Activated CD4-positive, CD25-positive, alpha-beta regulatory T cell treated with anti-CD3 and anti-CD28 coated beads, Interleukin-2, amount 50 U/mL, for 16 hours (primary cell): ENCODE data around the gene FABP1.

Experiments
- DNase-seq: peaks from one replicate; pipeline ENCODE4 v3.0.0-alpha.2; 2020; ENCODE audit warnings: low read depth, low spot score

The FABP1 gene

GRCh38 chr2:88127888-88128653 is at the start of gene FABP1:
Gene FABP1 (minus strand): TSS chr2:88128062. CDS start chr2:88128017, 45 bp downstream.
- DNase-seq: no peak

DNA sequence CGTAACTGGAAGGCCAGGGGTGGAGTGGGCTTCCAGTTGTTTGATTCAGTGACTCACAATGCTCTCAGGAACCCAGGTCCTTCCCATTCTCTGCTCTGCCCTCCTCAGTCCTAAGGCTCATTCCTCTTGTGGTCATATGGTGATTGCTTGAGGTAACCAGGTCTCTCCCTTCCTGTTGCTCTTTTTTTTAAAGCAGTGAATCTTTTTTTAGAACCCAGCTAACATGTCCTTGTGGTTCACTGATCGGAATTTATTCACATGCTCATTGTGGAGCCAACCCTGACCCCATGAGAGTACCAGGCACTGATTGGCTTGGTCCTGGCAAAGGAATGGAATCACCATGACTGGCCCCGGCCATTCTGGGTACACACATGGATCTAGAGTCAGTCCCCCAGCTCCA is 49.7 kb upstream of the FABP1 start:
- no peak for DNase-seq

DNA sequence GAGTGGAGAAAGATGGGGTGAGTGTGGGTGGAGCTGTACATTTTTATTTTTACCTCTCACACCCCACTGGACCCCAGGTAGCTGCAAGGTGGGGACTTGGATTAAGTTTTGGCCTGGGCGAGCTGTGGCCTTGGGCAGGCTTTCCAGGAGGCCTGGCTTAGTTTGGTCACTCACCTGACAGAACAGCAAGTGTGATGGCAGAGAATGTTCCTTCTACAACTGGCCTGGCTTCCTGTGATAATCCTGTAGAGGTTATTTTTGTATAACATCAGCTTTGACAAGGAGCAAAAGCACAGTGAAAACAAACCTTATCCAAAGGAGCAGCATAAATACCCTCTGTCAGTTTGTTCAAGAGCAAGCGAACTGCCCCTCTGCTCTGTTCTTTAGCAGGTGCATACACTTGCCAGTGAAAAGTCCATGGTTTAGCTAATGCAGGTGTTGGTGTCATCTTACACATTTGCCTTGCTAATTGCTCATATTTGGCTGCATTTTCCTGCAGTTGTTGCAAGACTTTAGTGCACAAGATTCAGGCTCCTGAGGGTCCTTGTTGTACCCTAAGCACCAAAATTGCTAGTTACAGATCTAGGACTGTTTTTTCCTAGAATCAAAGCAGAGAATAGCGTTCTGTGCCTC is 48.6 kb upstream of the FABP1 start:
- DNase-seq: no peak

DNA sequence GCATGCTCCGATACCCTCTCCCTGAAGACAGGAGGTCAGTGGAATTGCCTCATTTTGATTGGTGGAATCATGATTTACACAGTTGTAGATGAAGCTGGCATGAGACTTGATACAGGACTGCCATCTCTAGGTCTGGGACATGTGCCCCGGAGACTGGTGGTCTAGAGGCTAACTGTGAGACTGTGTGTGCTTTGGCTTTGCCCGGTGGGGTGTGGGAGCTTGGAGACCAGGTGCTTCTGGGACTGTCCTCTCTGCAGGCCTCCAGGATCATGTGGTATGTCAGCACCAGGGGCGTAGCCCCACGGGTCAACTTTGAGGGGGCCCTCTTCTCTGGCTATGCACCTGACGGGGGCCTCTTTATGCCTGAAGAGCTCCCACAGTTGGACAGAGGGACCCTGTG is 45.0 kb upstream of the FABP1 start:
- no peak for DNase-seq

DNA sequence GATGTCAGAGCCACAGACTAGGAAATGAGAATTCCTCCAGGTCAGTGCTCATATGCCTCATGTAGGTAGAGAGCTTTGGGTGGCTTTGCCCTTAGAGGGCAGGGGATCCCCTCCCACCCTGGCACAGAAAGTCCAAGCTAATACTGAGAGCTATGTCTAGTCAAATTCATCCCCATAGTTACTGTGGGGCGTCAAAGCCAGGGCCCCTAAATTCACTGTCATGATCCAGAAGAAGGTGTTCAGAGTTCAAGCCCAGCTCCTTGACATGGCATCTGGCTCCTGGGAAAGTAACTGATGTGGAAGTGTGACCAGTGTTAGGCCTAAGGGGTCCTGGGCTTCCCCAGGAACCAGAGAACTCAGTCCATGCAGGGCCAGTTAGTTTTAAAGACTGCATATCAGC is 44.1 kb upstream of the FABP1 start:
- DNase-seq: no peak

DNA sequence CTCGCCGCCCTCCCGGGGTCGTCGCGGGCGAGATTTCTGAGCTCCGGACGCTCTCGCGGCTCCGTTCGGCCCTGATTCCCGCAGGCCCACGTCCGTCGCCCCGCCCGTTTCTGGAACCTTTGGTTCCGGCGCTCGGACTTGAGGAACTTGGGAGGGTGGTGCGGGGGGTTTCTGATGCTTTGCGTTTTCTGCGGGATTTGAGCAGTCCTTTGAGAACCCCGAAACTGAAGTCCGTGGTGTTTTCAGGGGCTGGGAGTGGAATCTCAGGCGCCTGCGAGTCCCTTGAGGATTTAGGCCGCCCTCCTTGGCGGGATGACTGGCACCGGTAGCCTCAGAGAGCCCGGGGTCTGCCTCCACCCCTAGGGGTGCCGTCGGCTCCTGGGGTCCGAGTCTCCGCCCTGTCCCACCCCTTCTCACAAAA is 42.6 kb upstream of the FABP1 start:
- no peak for DNase-seq

- DNase-seq: no peak
Observed at GRCh38 chr2:88168386-88168785, 40.5 kb upstream of the FABP1 start.

DNA sequence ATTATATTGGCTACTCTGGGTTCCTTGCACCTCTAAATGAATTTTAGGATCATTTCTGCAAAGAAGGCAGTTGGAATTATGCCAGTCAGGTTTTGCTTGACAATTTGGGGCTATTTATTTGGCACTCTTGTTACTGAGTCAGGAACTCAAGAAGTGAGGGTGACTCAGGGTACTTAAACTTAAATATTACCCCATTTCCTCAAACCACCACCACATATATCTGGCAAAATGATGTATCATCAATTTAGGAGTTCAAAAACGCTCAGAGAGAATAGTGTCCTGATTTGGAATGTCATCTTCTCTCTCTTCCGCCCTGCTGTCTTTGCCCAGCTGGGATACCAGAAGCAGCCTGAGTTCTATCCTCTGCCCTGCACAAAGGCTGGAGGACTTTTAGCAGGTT is 39.9 kb upstream of the FABP1 start:
- DNase-seq: no peak

- no peak for DNase-seq
Observed at GRCh38 chr2:88165332-88166003, 37.6 kb upstream of the FABP1 start.

- DNase-seq: no peak
Observed at GRCh38 chr2:88161446-88162244, 33.8 kb upstream of the FABP1 start.

GRCh38 chr2:88160517-88160916 is 32.7 kb upstream of the FABP1 start:
- DNase-seq: no peak

DNA sequence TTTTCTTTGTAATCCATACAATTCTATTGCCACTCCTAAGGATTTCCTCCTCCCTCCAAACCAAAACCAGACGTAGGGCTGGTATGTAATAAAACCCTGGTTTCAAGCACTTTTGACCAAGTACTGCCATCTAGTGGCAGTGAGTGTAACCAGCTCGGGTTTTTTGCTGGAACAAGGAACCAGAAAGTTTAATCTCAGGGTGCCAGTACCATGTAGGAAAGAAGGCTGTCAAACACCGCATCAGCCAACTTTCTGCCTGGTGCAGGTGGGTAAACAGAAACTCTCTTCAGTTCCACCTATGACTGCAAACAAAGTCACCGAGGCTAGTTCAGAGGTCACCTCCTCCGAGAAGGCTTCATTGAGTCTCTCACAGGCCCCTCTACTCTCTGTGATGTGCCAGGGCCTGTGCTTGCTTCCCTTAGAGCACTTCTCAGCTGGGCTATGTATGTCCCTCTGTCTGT is 32.1 kb upstream of the FABP1 start:
- peak; percentile 37 for DNase-seq

DNA sequence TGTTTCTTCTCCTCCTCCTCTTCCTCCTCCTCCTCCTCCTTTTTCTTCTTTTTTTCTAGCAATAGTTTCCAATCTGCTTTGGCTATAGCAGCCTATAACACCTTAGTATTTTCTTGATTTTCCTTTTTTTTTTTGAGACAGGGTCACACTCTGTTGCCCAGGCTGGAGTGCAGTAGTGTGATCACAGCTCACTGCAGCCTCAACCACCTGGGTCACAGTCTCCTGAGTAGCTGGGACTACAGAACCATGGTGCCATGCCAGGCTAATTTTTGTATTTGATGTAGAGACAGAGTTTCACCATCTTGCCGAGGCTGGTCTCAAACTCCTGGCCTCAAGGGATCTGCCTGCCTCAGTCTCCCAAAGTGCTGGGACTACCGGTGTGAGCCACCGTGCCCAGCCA is 31.6 kb upstream of the FABP1 start:
- DNase-seq: no peak

GRCh38 chr2:88148929-88149438 is 21.1 kb upstream of the FABP1 start:
- DNase-seq: no peak

DNA sequence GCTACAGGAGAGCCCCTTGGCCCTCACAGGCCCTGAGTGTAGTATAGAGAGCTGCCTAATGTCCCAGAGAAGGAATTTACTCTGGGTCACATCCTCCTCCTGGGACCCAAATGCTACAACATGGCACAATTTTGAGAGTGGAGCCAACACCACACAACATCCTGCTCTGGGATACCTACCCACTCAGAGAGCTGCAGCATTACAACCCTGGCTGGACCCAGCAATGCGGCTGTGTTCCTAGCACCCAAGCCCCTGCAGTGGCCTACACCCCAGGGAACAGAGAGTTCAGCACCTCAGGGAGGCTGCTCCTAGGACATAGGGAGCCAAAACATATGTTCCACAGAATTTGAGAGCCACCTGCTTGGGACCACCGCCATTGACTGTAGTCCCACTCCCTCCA is 19.3 kb upstream of the FABP1 start:
- DNase-seq: no peak

GRCh38 chr2:88146590-88146989 is 18.7 kb upstream of the FABP1 start:
- no peak for DNase-seq

DNA sequence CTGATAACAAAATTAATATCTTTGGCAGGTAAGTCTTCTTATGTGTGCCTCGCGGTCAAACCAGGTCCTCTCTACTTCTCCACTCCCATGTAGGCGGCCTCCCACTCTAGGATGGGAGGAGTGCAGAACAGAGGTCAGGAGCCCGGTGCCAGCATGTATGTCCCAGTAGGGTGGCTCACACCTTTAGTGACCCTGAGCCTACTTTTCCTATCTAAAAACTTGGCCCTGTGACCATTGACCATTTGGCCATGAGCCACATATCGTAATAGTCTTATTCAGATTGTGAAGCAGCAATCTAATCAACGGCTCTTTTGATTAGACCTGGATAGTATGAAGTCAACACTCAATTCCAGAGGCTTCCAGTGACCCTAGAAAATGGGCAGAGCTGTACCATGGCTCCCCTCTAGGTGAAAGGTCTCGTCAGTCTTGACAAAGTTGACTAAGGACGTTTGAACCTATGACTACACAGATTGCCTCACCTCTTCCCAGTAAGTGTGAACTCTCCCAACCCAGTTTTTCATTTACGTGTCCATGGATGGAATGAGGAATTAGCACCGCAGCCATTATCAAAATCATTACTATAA is 17.1 kb upstream of the FABP1 start:
- DNase-seq: no peak

DNA sequence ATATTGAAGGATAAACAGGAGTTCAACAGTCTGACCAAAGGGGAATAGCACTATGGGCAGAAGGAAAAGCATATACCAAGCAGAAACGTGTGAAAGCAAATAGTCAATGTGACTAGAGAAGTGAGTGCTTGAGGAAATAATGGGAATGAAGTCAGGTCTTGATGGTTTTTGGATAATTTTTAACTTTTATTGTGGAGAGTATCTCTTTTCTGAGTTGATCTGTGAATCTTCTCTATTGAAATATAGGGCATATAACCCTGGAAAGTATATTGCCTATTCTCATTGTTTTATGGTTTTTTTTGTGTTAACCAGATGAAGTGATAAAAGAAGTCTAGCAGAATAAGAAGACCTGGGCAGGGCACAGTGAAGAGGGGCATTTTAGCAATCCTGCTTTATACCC is 16.4 kb upstream of the FABP1 start:
- no peak for DNase-seq

- DNase-seq: no peak
Observed at GRCh38 chr2:88141952-88142351, 14.1 kb upstream of the FABP1 start.

- no peak for DNase-seq
Observed at GRCh38 chr2:88139804-88140203, 11.9 kb upstream of the FABP1 start.

GRCh38 chr2:88139203-88139702 is 11.4 kb upstream of the FABP1 start:
- no peak for DNase-seq
